ENCODE data around the gene IRS1.

DNA sequence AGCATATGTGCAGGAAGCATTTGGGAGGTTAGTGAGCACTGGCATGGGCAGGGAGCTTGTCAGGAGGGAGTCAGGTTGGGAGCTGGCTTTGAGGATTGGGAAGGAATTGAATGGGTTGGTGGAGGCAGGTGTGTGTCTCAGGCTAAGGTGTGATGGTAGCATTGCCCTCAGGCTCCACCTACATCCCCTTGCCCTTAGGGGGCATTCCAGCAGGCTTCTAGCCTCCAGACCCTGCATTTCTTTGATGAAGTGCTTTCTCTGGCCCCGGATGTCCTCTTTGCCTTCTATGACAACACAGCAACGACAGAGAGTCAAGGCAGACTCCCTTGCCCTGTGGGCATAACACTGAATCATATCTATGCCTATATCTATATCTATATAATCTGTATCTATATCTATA is 49.7 kb upstream of the IRS1 start:
- TF ChIP-seq, protein P1, sequence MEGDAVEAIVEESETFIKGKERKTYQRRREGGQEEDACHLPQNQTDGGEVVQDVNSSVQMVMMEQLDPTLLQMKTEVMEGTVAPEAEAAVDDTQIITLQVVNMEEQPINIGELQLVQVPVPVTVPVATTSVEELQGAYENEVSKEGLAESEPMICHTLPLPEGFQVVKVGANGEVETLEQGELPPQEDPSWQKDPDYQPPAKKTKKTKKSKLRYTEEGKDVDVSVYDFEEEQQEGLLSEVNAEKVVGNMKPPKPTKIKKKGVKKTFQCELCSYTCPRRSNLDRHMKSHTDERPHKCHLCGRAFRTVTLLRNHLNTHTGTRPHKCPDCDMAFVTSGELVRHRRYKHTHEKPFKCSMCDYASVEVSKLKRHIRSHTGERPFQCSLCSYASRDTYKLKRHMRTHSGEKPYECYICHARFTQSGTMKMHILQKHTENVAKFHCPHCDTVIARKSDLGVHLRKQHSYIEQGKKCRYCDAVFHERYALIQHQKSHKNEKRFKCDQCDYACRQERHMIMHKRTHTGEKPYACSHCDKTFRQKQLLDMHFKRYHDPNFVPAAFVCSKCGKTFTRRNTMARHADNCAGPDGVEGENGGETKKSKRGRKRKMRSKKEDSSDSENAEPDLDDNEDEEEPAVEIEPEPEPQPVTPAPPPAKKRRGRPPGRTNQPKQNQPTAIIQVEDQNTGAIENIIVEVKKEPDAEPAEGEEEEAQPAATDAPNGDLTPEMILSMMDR (IDR thresholded peaks at IDR 0.05): no peak
- TF ChIP-seq POLR2A (IDR thresholded peaks at IDR 0.05): no peak
